K562 (cell line): ENCODE measurements around the gene EIF4E2. TPM values are rescaled to one million over a fixed set of nuclear protein-coding genes. Genes with fewer than 3 reads are reported as not detected.

Experiments
- ATAC-seq: fragments of 200-7000 bp; cut with Tn5 transposase; 3 replicates; pipeline ENCODE4 v1.9.1; 2020; ENCODE audit warnings: moderate library complexity
- BruUV-seq: library from RNA; stranded (reverse); fragments of 400-500 nt; replicated peaks from 2 replicates; lab custom pipeline; 2021; lab: Mats Ljungman, UMichigan
- CTCF ChIA-PET: fragments of 300-600 bp; formaldehyde crosslinking; extraction: SDS; loops from one replicate; lab custom pipeline; 2021; ENCODE audit warnings: low intra/inter-chr PET ratio; lab: Yijun Ruan, JAX
- POLR2A ChIA-PET: fragments of 300-600, 350-650 bp; sonication (Branson Sonifier 250); formaldehyde crosslinking; extraction: SDS; loops from one replicate; lab custom pipeline; 2021; ENCODE audit warnings: antibody characterized with exemption, inconsistent platforms; lab: Yijun Ruan, JAX
- DNase-seq, 4 experiments: peaks; one replicate each; pipeline versions ENCODE4 v3.0.0 to v3.0.0-alpha.2; 2011 to 2018; ENCODE audit warnings: low spot score in 3 of 4, mixed read lengths in 3 of 4; ENCODE audit errors: extremely low read depth in 1 of 4
- FAIRE-seq: peaks from 2 replicates; lab custom pipeline; 2011; peaks lifted over from hg19 to GRCh38; lab: Jason Lieb, UNC
- H2AFZ ChIP-seq: 2 replicates; pipeline ENCODE4 v1.6.0; 2011; ENCODE audit warnings: low read depth, low read length, control low read depth, inconsistent platforms
- H3K27ac ChIP-seq: fragments of 200-600 bp; 3 replicates; pipeline ENCODE4 v1.8.0; 2011; ENCODE audit warnings: low read depth, mild to moderate bottlenecking, control low read depth, inconsistent platforms, low read length, moderate library complexity, mixed read lengths; ENCODE audit errors: extremely low read depth
- H3K27me3 ChIP-seq, 2 experiments: fragments of 300-600 bp in 1 of 2; 2 replicates in 1 of 2; 3 replicates in 1 of 2; pipeline versions ENCODE4 v1.6.0 to v1.8.0; 2011; ENCODE audit warnings: inconsistent platforms in 2 of 2, low read length in 2 of 2, mild to moderate bottlenecking in 1 of 2, mixed read lengths in 1 of 2, moderate library complexity in 1 of 2; ENCODE audit not compliant: control insufficient read depth in 2 of 2, insufficient read depth in 2 of 2
- H3K36me3 ChIP-seq: fragments of 300-600 bp; 3 replicates; pipeline ENCODE4 v1.8.0; 2011; ENCODE audit warnings: mild to moderate bottlenecking, low read length, inconsistent platforms; ENCODE audit not compliant: control insufficient read depth, insufficient read depth
- H3K4me1 ChIP-seq, 2 experiments: fragments of 200-600 bp in 1 of 2; replicated peaks in 1 of 2; 2 replicates in 1 of 2; 3 replicates in 1 of 2; pipeline versions ENCODE4 v1.5.1 to v1.8.0; 2011; ENCODE audit warnings: inconsistent platforms in 2 of 2, low read length in 2 of 2, mild to moderate bottlenecking in 1 of 2, mixed read lengths in 1 of 2, moderate library complexity in 1 of 2; ENCODE audit not compliant: control insufficient read depth in 2 of 2, insufficient read depth in 2 of 2
- H3K4me2 ChIP-seq: 2 replicates; pipeline ENCODE4 v1.6.1; 2011; ENCODE audit warnings: low read length, control low read depth, inconsistent platforms, mixed read lengths; ENCODE audit not compliant: insufficient read depth
- H3K4me3 ChIP-seq: fragments of 200-600 bp; sonication (generic), shearing (Covaris generic); 2 replicates; pipeline ENCODE4 v1.5.1; 2016; ENCODE audit warnings: control low read depth, inconsistent platforms
- H3K79me2 ChIP-seq: fragments of 200-600 bp; 3 replicates; pipeline ENCODE4 v1.8.0; 2011; ENCODE audit warnings: low read length, inconsistent platforms; ENCODE audit not compliant: control insufficient read depth, insufficient read depth
- H3K9ac ChIP-seq, 2 experiments: 2 replicates each; pipeline versions ENCODE4 v1.6.0 to v1.6.1; 2011; ENCODE audit warnings: low read depth in 2 of 2, low read length in 2 of 2, control low read depth in 1 of 2, inconsistent platforms in 1 of 2, mild to moderate bottlenecking in 1 of 2, mixed read lengths in 1 of 2; ENCODE audit not compliant: insufficient read depth in 1 of 2
- H3K9me1 ChIP-seq: one replicate; pipeline ENCODE4 v1.6.0; 2011; ENCODE audit warnings: inconsistent platforms, mild to moderate bottlenecking, low read length, moderate library complexity; ENCODE audit not compliant: control insufficient read depth, insufficient read depth
- H3K9me3 ChIP-seq: replicated peaks from 2 replicates; pipeline ENCODE4 v1.5.1; 2011; ENCODE audit warnings: low read depth, low read length, inconsistent platforms; ENCODE audit not compliant: control insufficient read depth, insufficient read depth
- H4K20me1 ChIP-seq: replicated peaks from 2 replicates; pipeline ENCODE4 v1.6.1; 2011; ENCODE audit warnings: low read length, inconsistent platforms, mixed read lengths; ENCODE audit not compliant: control insufficient read depth, insufficient read depth
- EP400 ChIP-seq: fragments of 450-650 bp; IDR thresholded peaks from 2 replicates; pipeline ENCODE4 v1.6.1; 2017; ENCODE audit warnings: antibody characterized with exemption, mild to moderate bottlenecking, moderate library complexity
- PCBP2 ChIP-seq: fragments of 200-400 bp; formaldehyde crosslinking; IDR thresholded peaks from 2 replicates; pipeline ENCODE4 v1.6.1; 2018; ENCODE audit warnings: low read length, low read depth, mild to moderate bottlenecking, moderate library complexity; ENCODE audit not compliant: poor library complexity, severe bottlenecking
- SMAD4 ChIP-seq: fragments of 250-450 bp; sonication (Bioruptor Pico); conservative IDR thresholded peaks from 2 replicates; pipeline ENCODE4 v1.8.0; 2021; ENCODE audit warnings: inconsistent platforms, mild to moderate bottlenecking, moderate library complexity
- ZNF354B ChIP-seq: fragments of 250-450 bp; sonication (Bioruptor Pico); IDR thresholded peaks from 2 replicates; pipeline ENCODE4 v1.4.0; 2020
- ZNF79 ChIP-seq: fragments of 250-450 bp; sonication (Bioruptor Pico); IDR thresholded peaks from 2 replicates; pipeline ENCODE4 v1.4.0; 2020; ENCODE audit warnings: low read depth, mild to moderate bottlenecking, moderate library complexity
- ZSCAN29 ChIP-seq: fragments of 450-650 bp; IDR thresholded peaks from 2 replicates; pipeline ENCODE4 v1.6.1; 2017
- WGBS: fragments of 100-300 bp; shearing (Covaris generic); methylation state at CpG from one replicate; pipeline ENCODE4 v1.1.6; 2016; ENCODE audit warnings: low coverage, mixed read lengths; ENCODE audit not compliant: insufficient coverage; ENCODE audit errors: missing lambda C conversion rate; 5-methylcytosine and 5-hydroxymethylcytosine counted together
- in situ Hi-C: fragments of 300-500 bp; cut with MboI; formaldehyde crosslinking; loops from 4 replicates; pipeline ENCODE4 v1.15.0; 2018; ENCODE audit warnings: inconsistent platforms, mixed read lengths
- intact Hi-C: fragments of 100-400 bp; cut with micrococcal nuclease; formaldehyde crosslinking; loops from 2 replicates; pipeline ENCODE4 v1.14.2; 2022
- polyA plus RNA-seq, 8 experiments: library from polyadenylated mRNA; depleted of rRNA in 4 of 8; stranded (reverse) in 5 of 8; unstranded in 3 of 8; fragments of >200 nt; fragmentation: Nextera tagmentation in 2 of 8; fragmentation: Illumina TruSeq in 1 of 8; extraction: Ambion mirVana in 2 of 8; extraction: Trizol in 1 of 8; gene quantifications; 2 replicates each; pipeline versions ENCODE4 v1.2.1 to v1.2.3, GENCODE V29; 2011 to 2014; ENCODE audit warnings: inconsistent platforms in 1 of 8, missing spikeins in 1 of 8
- total RNA-seq, 7 experiments: library from RNA; depleted of rRNA in 6 of 7; stranded (reverse); fragments of >200 nt in 6 of 7; fragmentation: Illumina TruSeq in 2 of 7; extraction: Trizol in 2 of 7; gene quantifications; 2 replicates each; pipeline versions ENCODE4 v1.2.1 to v1.2.3, GENCODE V29; 2011 to 2021; ENCODE audit warnings: low replicate concordance in 1 of 7
- TF ChIP-seq, protein P1 (sequence below): sonication (generic); IDR thresholded peaks from 2 replicates; pipeline ENCODE4 v1.6.1; 2016

Gene EIF4E2
- total and polyA plus RNA-seq, 9 of the 15 experiments (the other 6 are each of a cell fraction or from before 2014, with no cell fraction given): 33.9 to 169 (median 77.5) TPM

DNA sequence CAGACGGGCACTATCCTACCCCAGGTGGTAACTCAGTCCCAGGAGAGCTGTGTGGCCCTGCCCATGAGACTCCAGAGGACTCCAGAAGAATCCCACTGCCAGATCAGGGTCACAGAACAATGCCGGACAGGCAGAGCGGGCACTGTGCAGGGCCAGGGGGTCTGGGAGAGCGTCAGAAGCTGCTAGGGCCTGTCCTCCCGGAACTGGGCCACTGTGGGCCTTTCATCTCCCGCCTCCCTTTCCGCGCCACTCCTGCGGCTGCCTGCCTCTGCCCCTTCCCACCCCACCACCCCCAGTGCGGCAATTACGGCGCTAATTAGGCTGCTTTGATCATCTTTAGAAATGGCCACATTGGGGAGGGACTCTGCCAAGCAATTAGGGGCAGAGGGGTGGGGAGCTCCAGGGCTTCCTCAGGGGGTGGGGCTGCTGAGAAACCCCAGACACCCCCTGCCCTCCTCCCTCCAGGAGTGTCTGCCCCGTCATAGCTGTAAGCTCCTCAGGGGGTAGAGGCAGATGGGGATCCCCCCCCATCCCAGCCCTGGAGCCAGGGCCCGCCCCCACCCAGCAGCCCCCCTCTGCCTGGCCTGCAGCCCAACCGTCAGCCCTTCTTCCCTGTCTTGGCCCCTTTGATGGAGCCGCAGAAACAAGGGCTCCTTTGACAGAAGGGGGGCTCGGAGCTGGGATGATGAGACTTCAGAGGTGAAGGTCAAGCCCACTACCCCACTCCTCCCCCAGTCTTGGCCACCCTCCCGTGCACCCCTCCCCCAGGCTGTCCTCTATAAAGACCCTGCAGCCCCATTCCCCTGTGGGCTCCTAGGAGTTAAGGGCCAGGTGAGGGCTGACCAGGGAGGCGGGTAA, 30.7 kb upstream of the EIF4E2 start, which contains the start of gene PRSS56 (continued):
- TF ChIP-seq SMAD4 (CRISPR knock-in tag) (no peak), PCBP2 (no peak), EP400 (no peak)

DNA sequence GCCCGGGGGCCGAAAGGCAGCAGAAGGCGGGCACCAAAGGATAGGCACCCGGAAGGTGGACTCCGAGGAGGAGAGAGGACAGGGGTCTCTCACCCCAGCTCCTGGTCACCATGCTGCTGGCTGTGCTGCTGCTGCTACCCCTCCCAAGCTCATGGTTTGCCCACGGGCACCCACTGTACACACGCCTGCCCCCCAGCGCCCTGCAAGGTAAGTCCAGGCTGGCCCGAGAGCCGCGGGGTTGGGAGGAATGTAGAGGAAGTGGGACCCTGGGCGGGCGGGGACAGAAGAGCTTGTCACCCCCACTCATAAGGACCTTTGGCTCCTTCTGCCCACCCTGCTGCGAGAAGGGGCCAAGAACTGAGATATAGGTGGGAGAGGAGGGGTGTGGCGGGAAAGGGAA, 30.0 kb upstream of the EIF4E2 start:
- no peak overlapping the region for H3K4me3 ChIP-seq
- ATAC-seq (no peak), FAIRE-seq (no peak), DNase-seq (no peak)
- no peaks in the 10 kb centered on the region for H4K20me1 ChIP-seq
- no peak overlapping the region for H3K27ac ChIP-seq
- H3K27me3 ChIP-seq: peaks cover 0 to 53% of the 10 kb centered on the region in 2 experiments; a peak in 3 of 5 replicates
- H3K9me1 ChIP-seq: no peaks in the 10 kb centered on the region
- no peak overlapping the region for H3K4me2 ChIP-seq
- CTCF ChIA-PET: no interaction called here
- H3K4me1 ChIP-seq: peaks cover 0 to 27% of the 10 kb centered on the region in 2 experiments; a peak in 2 of 5 replicates
- no peak overlapping the region for H2AFZ ChIP-seq
- TF ChIP-seq ZNF79 (CRISPR knock-in tag) (no peak), ZSCAN29 (no peak), ZNF354B (CRISPR knock-in tag) (no peak)
- TF ChIP-seq, protein P1, sequence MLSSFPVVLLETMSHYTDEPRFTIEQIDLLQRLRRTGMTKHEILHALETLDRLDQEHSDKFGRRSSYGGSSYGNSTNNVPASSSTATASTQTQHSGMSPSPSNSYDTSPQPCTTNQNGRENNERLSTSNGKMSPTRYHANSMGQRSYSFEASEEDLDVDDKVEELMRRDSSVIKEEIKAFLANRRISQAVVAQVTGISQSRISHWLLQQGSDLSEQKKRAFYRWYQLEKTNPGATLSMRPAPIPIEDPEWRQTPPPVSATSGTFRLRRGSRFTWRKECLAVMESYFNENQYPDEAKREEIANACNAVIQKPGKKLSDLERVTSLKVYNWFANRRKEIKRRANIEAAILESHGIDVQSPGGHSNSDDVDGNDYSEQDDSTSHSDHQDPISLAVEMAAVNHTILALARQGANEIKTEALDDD: no peak
- no peaks in the 10 kb centered on the region for H3K79me2 ChIP-seq
- no peak overlapping the region for H3K9ac ChIP-seq
- 0% methylated on average over 1 of the region's 15 CpGs for WGBS
- intact Hi-C loops: loop anchor here (5.0 kb wide), 3 partner anchors 73 to 283 kb away; no protein-coding TSS in a partner anchor
- H3K9me3 ChIP-seq: no peaks in the 10 kb centered on the region
- BruUV-seq: no TSS peak
- POLR2A ChIA-PET: no interaction called here
- in situ Hi-C loops: no loop called here
- no peaks in the 10 kb centered on the region for H3K36me3 ChIP-seq
